Epithelial cell of prostate (primary cell): Measurements from ENCODE around the gene SPINT4.
"Not testable (repeated sequence)": the region's sequence is repeated elsewhere in the genome, so short reads cannot be mapped to it uniquely, and the experiment has no call there.

ENCODE experiments used
- DNase-seq: peaks from one replicate; pipeline ENCODE4 v3.0.0-alpha.2; 2011; ENCODE audit warnings: low read depth, low spot score
- H3K27ac ChIP-seq: fragments of 450-650 bp; 2 replicates; pipeline ENCODE4 v1.5.1; 2017; ENCODE audit warnings: mild to moderate bottlenecking

Gene SPINT4

DNA sequence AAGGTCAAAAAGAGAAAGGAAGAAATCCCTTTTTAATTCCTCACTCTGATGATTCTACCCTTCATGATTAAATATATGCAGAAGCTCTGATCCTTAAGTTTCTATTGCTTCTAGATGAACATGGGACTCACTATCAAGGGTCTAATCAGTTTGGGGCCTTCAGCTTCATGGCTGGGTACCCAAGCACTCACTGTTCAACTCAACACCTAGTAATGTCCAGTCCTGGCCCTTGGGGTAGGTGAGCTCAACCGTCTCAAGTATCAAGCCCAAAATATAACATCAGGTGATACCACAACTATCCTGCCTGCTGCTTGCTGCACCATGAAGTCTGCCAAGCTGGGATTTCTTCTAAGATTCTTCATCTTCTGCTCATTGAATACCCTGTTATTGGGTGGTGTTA is at the start of gene SPINT4:
Gene SPINT4, plus strand, starts transcription at position 301 of the 400 bp plus-strand sequence. Its CDS starts 21 bp downstream, at position 322.
- no peak within 1 kb of the TSS for H3K27ac ChIP-seq
- no peak for DNase-seq

DNA sequence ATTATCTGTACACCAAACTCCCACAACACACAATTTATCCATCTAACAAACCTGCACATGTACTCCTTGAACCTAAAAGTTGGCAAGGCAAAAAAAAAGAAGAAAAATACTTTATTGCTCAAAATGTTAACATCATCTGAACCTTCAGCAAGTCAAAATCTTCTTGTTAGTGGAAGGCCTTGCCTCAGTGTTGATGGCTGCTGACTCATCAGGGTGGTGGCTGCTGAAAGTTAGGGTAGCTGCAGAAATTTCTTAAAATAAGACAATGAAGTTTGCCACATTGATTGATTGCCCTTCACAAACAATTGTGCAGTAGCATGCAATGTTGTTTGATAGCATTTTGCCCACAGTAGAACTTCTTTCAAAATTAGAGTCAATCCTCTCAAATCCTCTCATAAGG is 49.4 kb upstream of the SPINT4 start:
- H3K27ac ChIP-seq, result no peak overlapping the region
- DNase-seq, result no peak

- no peak for DNase-seq
- no peak overlapping the region for H3K27ac ChIP-seq
Measured at GRCh38 chr20:45679650-45680049, 42.5 kb upstream of the SPINT4 start.

GRCh38 chr20:45685896-45686295 is 36.3 kb upstream of the SPINT4 start:
- no peak overlapping the region for H3K27ac ChIP-seq
- DNase-seq, result no peak

DNA sequence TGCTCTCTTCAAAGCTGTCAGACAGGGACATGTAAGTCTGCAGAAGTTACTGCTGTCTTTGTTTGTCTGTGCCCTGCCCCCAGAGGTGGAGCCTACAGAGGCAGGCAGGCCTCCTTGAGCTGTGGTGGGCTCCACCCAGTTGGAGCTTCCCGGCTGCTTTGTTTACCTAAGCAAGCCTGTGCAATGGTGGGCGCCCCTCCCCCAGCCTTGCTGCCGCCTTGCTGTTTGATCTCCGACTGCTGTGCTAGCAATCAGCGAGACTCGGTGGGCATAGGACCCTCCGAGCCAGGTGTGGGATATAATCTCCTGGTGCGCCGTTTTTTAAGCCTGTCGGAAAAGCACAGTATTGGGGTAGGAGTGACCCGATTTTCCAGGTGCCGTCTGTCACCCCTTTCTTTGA is 28.8 kb upstream of the SPINT4 start:
- DNase-seq, result not testable (repeated sequence)

DNA sequence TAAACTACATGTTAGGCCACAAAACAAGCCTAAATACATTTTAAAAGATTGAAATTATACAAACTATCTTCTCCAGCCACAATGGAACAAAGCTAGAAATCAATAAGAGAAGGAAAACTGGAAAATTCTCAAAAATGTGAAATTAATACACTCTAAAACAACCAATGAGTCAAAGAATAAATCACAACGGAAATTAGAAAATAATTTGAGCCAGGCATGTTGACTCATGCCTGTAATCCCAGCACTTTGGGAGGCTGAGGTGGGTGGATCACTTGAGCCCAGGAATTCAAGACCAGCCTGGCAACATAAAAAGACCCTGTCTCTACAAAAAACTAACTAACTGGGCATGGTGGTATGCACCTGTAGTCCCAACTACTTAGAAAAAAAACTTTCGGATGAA is 26.7 kb upstream of the SPINT4 start:
- H3K27ac ChIP-seq, result no peak overlapping the region
- no peak for DNase-seq

More for the DNA sequence above, 28.8 kb upstream of the SPINT4 start:
- H3K27ac ChIP-seq, result not testable (repeated sequence)

- H3K27ac ChIP-seq, result no peak overlapping the region
- no peak for DNase-seq
Measured at GRCh38 chr20:45701104-45701503, 21.0 kb upstream of the SPINT4 start.

- H3K27ac ChIP-seq, result no peak within 1 kb of the TSS
- DNase-seq, result no peak
Measured at GRCh38 chr20:45701873-45702272, 20.3 kb upstream of the SPINT4 start, which contains the start of gene WFDC13. TSS of gene WFDC13 (plus strand) at chr20:45702038. CDS start at chr20:45702124, 86 bp downstream.

DNA sequence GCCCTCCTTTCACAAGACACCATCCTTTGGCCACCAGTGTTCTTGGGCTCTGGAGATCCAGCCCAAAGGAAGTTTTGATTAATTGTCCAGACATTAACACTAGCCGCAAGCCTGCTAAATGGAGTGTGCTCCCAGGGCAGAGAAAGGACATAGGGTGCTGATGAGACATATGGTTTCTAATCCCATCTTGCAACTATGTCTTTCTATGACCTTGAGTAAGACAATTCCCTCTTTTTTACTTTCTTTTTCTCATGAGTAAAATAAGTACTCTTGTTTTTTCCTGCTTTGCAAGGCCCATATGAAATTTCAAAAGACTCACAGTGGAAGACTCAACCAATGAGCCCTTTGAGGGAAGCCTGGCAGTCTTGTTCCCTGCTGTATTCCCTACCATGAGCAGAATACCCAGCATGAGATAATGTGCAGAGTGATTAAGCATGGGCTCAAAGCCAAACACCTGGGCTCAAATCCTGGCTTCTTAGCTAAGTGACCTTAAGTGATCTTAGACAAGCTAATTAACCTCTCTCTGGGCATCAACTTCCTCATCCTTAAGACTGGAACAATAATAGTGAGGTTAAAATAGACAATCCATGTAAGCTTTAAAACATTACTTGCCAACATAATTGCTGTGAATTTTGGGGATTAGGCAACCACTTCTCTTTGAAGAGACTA is 17.0 kb upstream of the SPINT4 start, which contains the start of gene WFDC10B:
Gene WFDC10B, minus strand, starts transcription at position 51 of the 669 bp plus-strand sequence. CDS start 19,027 bp downstream, outside the sequence.
- DNase-seq, result no peak
- H3K27ac ChIP-seq, result no peak within 1 kb of the TSS

DNA sequence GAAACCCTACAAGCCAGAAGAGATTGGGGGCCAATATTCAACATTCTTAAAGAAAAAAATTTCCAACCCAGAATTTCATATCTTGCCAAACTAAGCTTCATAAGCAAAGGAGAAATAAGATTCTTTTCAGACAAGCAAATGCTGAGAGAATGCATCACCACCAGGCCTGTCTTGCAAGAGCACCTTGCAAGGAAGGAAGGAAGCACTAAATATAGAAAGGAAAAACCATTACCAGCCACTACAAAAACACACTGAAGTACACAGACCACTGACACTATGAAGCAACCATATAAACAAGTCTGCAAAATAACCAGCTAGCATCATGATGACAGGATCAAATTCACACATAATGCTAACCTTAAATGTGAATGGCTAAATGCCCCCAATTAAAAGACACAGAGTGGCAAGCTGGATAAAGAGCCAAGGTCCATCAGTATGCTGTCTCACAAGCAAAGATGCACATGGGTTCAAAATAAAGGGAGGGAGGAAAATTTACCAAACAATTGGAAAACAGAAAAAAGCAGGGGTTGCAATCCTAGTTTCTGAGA is 5.9 kb upstream of the SPINT4 start:
- H3K27ac ChIP-seq, DNase-seq: not testable (repeated sequence)

DNA sequence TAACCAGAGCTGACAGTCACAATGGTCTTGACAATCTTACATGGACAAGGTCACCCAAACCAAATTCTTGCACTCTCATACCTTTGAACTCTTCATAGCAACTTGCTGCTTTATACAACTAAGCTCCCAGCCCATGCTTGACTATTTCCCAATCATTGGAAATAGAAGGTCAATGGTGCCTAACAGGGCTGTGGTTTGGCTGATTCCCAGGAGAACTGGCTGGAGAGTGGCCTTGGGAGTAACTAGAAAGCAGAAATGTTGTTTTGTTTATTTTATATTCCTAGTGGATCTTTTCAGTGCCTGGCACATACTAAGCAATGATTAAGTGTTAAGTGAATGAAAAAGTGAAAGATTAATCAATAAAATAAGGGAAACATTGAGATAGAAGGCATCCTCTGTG is 3.0 kb downstream of the SPINT4 start:
- no peak overlapping the region for H3K27ac ChIP-seq
- no peak for DNase-seq

DNA sequence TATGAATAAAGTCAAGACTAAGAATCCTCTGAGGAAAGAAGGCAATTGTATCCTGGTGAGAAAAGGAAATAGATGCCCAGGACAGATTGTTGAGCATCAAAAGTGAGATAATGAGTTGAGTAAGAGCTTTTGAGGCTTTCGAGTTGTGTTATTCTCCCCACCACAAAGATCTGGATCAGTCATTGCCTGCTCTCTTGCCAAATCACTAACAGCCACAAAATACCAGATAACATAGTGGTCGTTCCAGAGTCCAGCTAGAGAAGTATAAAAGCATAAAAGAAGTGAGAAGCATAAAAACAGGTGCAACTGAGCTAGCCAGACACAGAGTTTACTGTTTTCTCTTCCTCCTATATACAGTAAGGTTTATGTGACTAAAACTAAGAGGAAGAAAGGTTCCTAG is 4.9 kb downstream of the SPINT4 start:
- no peak for DNase-seq
- H3K27ac ChIP-seq, result no peak overlapping the region

DNA sequence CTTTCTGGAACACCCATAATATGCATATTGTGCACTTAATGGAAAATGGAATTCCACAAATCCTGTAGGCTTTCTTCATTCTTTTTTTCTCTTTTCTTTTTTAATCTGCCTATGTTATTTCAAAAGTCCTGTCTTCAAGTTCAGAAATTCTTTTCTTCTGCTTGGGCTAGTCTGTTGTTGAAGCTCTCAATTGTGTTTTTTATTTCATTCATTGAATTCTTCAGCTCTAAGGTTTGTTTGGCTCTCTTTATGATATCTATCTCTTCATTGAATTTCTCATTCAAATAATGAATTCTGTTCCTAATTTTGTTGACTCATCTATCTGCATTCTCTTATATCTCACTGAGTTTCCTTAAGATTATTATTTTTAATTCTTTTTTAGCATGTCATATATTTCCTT is 10.1 kb downstream of the SPINT4 start:
- DNase-seq, result no peak
- no peak overlapping the region for H3K27ac ChIP-seq

DNA sequence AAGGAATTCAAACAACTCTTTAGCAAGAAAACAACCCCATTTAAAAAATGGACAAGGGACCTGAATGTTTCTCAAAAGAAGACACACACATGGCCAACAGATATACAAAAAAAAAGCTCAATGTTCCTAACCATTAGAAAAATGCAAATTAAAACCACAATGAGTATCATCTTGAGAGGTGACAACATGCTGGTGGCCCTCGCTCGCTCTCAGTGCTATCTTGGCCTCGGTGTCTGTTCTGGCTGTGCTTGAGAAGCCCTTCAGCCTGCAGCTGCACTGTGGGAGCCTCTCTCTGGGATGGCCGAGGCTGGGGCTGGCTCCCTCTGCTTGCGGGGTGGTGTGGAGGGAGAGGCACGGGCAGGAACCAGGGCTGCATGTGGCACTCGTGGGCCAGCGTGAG is 13.4 kb downstream of the SPINT4 start:
- no peak for DNase-seq
- H3K27ac ChIP-seq, result no peak overlapping the region

GRCh38 chr20:45735988-45736387 is 13.8 kb downstream of the SPINT4 start:
- H3K27ac ChIP-seq, result no peak overlapping the region
- DNase-seq, result no peak

- DNase-seq, result no peak
- no peak overlapping the region for H3K27ac ChIP-seq
Measured at GRCh38 chr20:45742596-45742995, 20.4 kb downstream of the SPINT4 start.

- DNase-seq, result no peak
- H3K27ac ChIP-seq, result no peak overlapping the region
Measured at GRCh38 chr20:45745015-45745414, 22.9 kb downstream of the SPINT4 start.

DNA sequence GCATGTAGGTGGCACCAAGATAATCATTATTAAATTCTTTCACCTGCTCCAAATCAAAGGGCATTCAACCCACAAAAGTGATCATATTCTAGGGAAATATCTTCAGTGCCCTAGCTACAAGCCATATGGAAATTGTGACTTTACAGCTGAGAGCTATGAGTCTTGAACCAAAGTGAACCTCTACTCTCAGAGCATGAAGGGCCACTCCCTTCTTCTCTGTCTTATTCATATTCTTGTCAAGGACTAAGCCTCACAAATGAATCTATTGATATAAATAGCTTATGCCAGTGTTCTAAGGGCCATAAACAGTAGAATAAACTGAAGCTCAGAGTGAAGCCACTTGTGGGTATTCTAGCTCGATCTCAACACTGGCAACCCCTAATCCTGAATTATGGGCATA is 29.6 kb downstream of the SPINT4 start:
- no peak for DNase-seq
- no peak overlapping the region for H3K27ac ChIP-seq

DNA sequence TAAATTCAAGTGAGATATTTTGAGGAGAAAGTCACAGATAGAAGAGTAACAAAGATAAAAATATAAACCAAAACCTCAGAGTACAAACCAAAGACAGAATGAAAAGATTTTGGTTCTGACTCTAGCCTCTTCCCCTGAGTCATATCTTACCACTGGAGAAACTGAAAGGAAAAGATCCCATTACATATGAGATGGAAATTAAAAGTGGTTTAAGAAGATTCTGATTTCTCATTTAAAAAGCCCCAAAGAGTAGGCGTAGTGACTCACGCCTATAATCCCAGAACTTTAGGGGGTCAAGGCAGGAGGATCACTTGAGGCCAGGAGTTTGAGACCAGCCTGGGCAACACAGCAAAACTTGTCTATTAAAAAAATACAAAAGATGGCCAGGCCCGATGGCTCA is 30.6 kb downstream of the SPINT4 start:
- no peak for DNase-seq
- no peak overlapping the region for H3K27ac ChIP-seq

- DNase-seq, result no peak
- no peak overlapping the region for H3K27ac ChIP-seq
Measured at GRCh38 chr20:45758096-45758495, 35.9 kb downstream of the SPINT4 start.

DNA sequence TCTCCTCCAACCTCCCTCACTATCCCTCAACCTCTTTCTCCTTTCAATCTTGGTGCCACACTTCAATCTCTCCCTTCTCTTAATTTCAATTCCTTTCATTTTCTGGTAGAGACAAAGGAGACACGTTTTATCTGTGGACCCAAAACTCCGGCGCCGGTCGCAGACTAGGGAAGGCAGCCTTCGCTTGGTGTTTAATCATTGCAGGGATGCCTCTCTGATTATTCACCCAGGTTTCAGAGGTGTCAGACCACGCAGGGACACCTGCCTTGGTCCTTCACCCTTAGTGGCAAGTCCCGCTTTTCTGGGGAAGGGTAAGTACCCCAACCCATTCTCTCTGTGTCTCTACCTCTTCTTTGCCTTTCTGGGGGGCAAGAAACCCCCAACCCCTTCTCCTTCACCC is 37.8 kb downstream of the SPINT4 start:
- not testable (repeated sequence) for H3K27ac ChIP-seq, DNase-seq

- H3K27ac ChIP-seq, DNase-seq: not testable (repeated sequence)
Measured at GRCh38 chr20:45761966-45762365, 39.8 kb downstream of the SPINT4 start.
